Measurements from ENCODE around the gene GAPT.

Gene GAPT

DNA sequence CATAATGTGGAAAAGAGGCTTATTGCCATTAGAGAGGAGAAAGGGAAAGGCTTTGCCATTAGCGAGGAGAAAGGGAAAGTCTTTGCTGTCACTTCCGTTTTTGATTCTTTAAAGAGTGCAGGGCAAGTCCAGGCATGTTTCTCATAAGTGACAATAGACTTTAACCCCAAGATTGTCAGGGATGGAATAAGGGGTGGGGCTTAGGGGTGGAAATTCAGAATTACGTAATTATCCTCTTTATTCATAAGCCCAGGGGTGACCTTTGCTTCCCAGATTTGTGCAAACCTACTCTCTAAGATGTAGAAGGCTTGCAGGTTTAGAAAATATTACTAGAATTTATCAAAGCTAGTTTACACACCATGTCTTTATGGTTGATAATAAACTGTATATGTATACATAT lies 29.1 kb upstream of the GAPT start:
- DNase-seq, result no peak

DNA sequence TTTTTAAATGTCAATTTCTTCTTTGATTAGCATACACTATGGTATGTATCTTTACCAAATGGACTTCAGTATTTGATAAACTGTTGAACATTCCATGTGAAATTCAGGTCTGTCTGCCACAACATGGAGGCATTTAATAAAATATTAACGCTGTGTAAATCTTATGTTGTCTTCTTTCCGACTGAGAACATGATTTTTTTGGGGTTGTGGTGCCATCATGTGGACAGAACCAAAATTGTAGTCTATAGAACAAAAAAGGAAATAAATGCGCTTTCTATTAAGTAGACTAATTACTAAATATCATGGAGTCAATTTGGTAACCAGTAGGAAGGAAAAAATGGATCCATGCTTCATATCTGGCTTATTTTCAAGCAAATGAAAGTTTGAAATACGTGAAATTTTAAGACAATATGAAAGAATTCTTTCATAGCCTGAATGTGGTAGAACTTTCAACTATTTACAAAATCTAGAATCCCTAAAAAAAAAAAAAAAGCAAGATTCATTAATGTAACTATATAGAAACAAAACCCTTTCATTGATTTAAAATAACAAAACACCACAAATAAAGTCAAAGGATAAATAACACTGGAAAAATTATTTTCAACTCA lies 28.5 kb upstream of the GAPT start:
- peak; percentile 79 to 82 for DNase-seq

DNA sequence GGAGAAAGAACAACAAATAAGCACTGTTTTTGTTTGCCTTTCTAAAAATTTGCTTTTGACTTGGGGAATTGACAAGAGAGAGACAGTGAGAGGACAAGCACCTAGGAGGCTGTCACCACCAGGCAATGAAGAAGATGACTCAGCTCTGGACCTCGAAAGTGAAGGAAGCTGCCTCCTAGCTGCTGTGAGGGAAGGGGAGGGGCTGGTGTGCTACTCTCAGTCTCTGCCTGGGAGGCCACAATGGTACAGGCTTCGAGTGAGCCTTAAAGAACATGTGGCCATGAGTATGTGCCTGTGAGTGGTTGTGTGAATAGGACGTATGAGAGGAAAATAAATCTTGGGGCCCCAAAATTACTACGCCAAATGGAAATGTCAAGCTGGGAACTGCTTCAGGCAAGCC lies 24.3 kb upstream of the GAPT start:
- DNase-seq, result peak; percentile 71 to 80

DNA sequence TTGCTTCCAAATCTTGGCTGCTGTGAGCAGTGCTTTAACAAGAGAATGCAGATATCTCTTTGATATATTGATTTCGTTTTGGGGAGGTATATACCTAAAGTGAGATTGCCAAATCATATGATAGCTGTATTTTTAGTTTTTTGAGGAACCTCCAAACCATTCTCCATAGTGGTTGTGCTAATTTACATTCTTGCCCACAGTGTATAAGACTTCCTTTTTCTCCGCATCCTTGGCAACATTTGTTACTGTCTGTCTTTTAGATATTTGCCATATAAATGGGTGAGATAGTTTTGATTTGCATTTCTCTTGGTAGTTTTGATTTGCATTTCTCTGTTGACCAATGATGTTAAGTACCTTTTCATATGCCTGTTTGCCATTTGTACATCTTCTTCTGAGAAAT lies 21.3 kb upstream of the GAPT start:
- peak; percentile 27 to 53 for DNase-seq

DNA sequence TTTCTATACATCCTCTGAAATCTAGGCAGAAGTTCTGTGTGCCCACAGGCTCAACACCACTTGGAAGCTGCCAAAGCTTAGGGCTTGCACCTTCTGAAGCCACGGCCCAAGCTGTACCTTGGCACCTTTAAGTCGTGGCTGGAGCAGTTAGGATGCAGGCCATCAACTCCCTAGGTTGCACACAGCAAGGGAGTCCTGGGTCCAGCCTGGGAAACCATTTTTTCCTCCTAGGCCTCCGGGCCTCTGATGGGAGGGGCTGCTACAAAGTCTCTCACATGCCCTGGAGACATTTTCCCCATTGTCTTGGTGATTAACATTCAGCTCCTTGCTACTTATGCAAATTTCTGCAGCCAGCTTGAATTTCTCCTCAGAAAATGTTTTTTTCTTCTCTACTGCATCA lies 15.8 kb upstream of the GAPT start:
- DNase-seq, result no peak

DNA sequence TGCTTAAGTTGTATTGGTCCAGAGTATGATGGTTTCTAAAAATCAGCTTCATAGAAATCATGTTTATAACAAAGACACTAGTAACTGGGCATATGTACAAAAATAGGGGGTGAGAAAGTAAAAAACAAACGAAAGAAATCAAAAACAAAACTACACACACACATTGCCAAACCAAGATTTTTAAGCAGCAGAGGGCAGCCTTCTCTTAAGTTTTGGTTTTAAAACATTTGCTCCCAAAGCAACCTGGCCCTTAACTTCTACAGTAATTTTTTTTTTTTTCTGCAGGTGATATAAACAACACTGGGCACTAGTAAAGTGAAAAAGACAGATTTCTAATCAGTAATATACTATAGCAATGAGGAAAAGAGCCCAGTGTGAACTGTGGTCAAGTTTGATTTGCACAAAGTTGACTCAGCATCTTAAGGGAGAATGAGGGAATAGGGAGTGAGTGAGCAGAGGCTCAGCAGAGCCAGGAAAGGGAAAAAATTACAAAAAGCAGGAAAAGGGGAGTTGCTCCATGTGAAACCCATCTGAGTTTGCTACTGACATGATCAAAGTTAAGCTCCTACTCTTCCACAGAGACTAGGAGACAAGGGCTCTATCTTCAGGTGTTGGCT lies 13.4 kb upstream of the GAPT start:
- peak; percentile 47 to 55 for DNase-seq

DNA sequence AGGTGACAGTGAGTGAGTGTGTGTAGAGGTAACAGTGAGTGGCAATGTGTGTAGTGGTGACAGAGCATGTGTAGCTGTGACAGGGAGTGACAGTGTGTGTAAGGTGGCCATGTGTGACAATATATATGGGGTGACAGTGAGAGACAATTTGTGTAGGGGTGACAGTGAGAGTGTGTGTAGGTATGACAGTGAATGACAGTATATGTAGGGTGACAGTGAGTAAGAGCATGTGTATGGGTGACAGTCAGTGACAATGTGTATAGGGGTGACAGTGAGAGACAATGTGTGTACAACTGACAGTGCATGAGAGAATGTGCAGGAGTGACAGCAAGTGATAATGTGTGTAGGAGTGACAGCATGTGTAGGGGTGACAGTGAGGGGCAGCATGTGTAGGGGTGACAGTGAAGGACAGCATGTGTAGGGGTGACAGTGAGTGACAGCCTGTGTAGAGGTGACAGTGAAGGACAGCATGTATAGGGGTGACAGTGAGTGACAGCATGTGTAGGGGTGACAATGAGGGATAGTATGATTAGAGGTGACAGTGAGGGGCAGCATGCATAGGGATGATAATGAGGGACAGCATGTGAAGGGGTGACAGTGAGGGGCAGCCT lies 10.1 kb upstream of the GAPT start:
- DNase-seq, result no peak

DNA sequence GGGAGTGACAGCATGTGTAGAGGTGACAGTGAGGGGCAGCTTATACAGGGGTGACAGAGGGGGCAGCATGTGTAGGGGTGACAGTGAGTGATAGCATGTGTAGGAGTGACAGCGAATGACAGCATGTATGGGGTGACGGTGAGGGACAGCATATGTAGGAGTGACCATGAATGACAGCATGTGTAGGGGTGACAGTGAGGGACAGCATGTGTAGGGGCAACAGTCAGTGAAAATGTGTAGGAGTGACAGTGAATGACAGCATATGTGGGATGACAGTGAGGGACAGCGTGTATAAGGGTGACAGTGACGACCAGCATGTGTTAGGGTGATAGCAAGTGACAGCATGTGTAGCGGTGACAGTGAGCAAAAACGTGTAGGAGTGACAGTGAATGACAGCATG lies 9.4 kb upstream of the GAPT start:
- DNase-seq, result no peak

DNA sequence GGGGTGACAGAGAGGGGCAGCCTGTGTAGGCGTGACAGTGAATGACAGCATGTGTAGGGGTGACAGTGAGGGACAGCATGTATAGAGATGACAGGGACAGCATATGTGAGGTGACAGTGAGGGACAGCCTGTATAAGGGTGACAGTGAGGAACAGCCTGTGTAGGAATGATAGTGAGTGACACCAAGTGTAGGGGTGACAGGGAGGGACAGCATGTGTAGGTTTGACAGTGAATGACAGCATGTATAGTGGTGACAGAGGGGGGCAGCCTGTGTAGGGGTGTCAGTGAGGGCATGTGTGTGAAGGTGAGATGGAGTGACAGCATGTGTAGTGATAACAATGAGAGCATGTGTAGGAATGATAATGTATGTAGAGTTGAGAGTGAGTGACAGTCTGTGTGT lies 8.7 kb upstream of the GAPT start:
- no peak for DNase-seq

DNA sequence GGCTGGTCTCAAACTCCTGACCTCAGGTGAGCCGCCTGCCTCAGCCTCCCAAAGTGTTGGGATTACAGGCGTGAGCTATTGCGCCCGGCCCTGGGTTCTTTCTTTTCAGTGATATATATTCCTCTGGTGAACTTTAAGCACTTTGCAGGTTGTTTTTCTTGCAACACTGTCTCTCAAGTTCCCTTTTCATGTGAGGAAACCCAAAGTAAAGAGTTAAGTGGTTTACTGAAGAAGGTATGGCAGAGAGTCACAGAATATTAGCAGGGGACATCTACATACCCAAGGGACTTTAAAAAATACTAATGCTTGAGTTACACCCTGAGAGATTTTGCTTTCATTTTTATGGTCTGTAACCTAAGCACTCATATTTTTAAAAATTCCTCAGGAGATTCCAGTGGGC lies 6.7 kb upstream of the GAPT start:
- DNase-seq, result peak in 1 of 2 experiments; percentile 21

DNA sequence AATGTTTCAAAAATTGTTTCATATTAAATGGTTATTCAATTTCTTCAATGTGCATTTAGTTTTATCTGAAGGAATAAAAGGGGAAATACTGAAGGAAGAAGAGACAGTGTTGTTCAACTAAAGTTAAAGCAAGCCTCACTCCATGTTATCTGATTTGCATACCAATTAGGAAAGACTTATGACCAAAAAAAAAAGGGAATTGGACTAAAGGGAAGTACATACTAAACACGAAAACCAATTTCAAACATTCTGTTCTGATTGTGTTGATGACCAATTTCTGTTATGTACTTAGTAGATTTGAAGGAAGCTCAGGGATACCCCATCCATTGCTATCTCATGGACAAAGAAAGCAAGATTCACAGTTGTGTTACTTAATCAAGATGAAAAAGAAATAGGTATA lies 4.9 kb upstream of the GAPT start:
- DNase-seq, result no peak

DNA sequence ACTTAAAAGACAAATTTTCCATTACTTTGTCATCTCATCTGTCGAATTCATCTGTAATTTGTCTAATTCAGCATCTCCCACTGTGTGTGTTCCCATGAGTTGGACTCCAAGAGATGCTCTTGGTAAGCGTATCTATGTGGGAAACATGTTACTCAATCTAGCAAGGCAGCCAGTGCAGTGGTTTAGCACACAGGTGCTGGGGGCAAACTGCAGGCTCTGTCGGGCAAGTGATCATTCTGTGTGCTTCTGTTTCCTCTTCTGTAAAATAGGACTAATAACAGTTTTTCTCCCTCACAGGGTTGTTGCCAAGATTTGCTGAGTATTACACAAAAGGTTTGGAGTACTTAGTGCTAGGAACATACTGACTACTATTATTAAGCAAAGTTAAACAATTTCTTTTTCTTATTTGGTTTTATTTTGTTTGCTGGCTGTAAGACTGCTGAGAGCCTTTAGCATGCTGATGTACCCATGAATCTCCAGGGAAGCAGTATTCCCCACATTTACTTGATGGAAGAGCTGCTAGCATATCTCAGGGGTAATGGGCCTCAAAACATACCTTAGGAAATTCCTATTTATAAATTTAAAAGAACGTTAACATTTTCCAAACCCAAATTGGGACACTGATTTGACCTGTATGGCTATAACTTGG lies 709 bp upstream of the GAPT start:
- DNase-seq, result peak; percentile 71 to 81

DNA sequence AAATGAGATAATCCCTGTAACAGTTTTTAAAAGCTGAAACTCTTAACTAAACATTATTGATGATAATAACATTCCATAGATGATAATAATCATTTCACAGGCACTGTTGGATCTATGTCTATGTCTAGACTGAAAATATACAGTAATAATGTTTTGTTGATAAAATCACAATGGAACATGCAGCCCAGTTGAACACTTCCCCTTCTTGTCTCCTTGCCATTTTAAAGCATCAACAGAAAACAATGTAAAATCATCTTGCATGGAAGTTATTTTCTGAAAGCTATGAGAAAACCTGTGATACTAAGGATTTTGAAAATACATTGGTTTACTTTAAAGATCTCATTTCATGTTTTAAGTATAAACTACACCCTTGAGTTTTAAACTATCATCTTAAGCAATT lies 1.9 kb downstream of the GAPT start:
- DNase-seq, result peak; percentile 13 to 53

DNA sequence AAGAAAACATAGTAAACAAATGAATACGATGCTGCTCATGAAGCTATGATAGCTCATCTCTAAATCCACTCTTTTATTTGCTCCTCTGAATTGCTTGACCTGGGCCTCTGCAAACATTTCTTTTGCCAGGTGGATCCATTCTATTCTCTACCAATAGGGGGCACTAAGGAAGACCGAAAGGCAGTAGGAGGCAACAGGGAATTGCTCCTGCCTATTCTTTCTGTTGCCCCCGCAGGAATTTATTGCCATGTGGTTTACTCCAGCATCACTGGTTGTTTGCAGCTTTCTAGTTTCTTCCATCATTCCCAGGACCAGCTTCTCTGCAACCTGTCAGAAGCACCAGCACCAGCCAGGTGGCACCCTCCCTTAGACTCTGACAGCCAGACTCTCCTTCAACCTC lies 5.3 kb downstream of the GAPT start:
- DNase-seq, result peak in 1 of 2 experiments; percentile 24

DNA sequence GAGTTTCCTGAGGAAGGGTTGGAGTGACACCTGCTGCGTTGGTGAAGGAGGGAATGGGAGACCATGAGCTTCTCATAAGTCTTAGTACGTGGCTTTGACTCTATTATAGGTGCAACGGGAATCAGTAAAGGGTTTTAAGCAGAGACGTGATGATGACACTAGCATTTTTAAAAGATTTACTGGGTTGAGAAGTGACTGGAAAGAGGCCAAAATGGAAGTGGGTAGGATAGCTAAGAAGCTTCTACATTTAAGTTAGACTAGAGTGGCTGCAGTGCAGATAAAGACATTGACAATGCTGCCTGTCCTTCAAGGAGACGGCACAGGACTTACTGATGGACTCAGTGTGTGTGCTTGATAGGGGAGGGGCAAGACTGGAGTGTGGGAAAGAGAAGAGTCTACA lies 6.2 kb downstream of the GAPT start:
- DNase-seq, result no peak

DNA sequence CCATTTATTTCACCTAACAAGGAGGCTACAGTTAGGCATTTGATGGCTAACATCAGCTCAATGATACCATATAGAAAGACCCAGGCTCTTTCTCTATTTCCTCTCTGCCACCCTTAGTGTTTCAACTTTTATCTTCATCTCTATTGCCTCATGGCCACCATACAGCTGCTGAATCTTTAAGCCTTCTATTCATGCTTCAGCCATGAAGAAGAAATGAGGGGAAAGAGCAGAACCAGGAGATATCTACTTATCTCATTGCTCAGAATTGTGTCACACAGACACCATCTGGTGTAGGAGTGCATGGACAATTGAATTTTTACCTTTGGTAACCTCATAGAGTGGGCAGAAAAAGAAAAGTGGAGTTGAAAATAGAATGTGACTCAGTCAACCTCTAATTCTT lies 6.7 kb downstream of the GAPT start:
- no peak for DNase-seq

DNA sequence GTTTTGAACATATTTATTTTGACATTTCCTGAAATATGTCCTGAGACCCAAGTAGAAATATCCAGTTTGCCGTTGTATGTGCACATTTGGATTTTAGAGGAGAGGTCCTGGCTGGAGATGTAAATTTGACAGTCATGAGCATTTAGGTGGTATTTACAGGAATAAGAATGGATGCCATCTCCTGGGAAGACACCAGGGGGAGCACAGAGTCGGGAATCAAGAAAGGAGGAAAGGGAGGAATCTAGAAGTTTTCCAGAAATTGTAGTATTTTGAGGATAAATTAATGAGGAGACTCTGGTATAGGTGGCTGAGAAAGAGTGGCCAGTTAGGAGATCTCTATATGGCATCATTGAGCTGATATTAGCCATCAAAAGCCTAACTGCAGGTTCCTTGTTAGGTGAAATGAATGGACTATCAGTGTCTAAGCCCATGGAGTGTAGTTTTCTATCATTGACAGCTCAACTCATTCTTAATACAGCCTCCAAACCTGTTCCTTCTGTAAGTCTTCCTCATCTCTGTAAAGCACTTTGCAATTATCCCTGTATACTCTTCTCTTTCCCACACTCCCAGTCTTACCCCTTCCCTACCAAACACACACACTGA lies 7.2 kb downstream of the GAPT start:
- DNase-seq, result peak in 1 of 2 experiments; percentile 24

DNA sequence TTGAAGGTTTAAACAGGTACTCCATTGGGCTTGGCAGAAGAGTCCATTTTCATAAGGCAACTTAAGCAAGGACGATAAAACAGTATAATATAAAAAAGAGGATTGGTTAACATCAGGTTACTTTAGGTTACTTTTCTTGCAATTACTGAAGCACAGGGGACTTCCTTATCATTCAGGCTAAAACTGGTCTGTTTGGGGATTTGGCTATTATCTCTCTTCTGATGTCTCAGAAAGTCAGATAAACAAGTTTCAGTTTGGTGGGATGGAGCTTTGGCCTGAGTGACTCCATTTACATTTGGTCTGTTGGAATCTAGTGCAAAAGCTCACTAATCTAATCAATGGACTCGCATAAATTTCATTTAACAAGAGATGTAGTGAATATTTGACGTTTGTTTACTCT lies 8.0 kb downstream of the GAPT start:
- no peak for DNase-seq

DNA sequence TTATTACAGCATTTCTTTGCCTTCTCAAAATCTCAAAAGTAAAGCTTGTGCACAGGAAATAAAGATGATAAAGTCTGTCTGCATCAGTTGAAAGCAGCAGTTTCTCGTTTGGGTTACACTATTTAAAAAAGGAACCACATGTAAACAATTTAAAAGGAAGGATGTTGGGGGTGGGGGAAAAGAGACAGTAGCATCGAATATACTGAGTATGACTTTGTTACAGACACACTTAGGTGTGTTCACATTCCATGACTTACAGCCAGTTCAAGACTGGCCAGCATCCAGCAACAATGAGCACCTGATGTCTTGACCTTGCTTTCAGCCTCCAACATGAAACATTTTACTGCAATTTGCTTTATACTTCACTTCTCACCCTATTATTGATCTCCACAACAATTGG lies 8.7 kb downstream of the GAPT start:
- DNase-seq, result peak in 1 of 2 experiments; percentile 10

DNA sequence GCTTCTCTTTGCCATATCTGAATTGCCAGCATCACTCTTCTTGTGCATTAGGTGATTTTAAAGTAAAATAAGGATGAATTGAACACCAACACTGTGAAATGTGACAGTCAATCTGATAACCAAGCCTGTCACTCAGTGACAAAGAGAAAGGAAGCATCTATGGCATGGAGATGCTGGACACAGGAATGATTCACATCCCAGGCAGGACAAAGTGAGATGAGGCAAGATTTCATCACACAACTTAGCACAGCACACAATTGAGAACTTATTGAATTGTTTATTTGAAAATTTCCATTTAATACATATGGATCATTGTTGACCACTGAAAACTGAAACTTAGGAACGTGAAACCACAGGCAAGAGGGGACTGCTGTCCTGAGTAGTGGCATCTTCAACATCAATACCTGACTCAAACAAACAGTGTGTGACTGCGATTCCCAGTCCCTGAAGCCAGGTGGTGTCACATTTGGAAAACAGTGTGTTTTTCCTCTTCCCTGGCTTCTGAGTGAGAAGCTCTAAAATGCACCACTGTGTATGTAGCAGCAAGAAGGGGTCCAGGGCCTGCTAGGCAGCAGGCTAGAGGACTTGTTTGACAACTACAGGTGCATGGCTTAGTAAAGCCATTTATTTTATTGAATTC lies 10.7 kb downstream of the GAPT start:
- DNase-seq, result no peak

DNA sequence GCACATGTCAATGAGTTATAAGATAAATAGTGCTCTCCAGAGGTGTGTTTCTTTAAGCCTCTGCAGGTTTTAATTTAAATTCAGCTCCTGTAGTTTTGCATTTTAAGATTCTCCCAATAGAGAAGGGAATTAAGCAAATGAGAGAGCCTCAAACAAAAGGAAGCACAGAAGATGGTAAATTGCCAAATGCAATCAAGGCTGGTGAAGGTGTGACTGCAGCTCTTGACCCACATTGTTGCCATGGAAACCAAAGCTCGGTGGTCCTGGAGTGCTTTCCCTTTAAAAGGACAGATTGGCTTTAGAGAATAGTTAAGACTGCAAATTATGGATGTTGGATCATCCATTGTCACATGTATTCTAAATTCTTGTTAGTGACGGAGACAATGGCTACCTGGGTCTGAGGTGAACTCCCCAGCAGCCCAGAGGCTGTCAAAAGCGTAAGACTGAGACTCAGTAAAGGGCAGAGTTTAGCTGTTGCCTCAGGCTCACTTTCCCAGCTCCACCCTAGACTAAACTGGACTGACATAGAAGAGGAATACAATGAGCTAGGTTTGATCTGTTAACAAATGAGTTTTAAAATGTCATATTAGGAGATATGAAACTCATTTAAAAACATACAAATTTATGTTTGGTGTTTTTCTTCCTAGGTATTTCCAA lies 12.3 kb downstream of the GAPT start:
- no peak for DNase-seq

DNA sequence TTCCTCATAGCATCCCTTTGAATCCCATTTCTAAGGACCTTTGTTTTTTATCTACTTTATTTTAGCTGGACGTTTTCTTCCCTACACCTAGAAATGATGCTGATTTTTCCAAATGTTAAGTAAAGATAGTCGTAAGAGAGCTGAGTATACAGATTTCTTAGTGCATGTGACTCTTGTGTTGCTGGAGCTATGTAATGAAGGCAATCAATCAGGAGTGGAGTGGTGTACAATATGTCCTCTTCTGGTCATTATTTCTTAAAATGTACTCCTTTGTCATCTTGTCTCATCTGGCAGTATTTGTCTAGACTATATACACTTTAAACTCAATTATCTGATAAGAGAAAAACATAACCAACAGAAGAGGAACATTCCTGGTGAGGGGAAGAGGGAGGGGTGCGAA lies 13.5 kb downstream of the GAPT start:
- no peak for DNase-seq

DNA sequence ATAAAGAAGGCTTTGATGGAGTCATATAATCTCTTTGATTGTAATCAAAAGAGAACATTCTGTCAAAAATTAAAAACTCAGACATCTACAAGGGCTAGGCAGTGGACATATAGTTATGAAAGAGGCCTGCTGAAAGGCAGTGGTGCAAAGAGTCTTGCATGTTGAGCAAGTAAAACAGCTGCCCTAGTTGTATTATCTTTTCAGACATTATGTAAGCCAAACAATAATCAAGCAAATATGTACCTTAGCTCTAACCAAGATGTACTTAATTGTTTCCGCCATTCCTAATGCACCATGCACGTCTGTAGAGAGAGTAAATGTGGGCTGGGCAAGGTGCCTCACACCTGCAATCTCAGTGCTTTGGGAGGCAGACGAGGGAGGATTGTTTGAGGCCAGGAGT lies 14.3 kb downstream of the GAPT start:
- no peak for DNase-seq

Data from Kasumi-1 (cell line).